Mucosa of descending colon (tissue), 3 donors: Measurements from ENCODE around the gene FNDC11. TPM values are rescaled to one million over a fixed set of nuclear protein-coding genes. Genes with fewer than 3 reads are reported as not detected.

Experiments
- ATAC-seq: fragments of 200-7000 bp; cut with Tn5 transposase; one replicate; pipeline ENCODE4 v1.9.1; 2020; ENCODE audit warnings: mild to moderate bottlenecking, moderate library complexity
- DNase-seq, 3 donors: peaks; one replicate each; pipeline ENCODE4 v3.0.0-alpha.2; 2020
- H3K36me3 ChIP-seq: fragments of 200-600 bp; one replicate; pipeline ENCODE4 v1.8.0; 2021; ENCODE audit warnings: low read depth, mild to moderate bottlenecking
- H3K4me1 ChIP-seq: fragments of 200-600 bp; one replicate; pipeline ENCODE4 v1.8.0; 2021; ENCODE audit warnings: low read depth, mild to moderate bottlenecking
- H3K4me3 ChIP-seq: fragments of 200-600 bp; one replicate; pipeline ENCODE4 v1.8.0; 2021; ENCODE audit warnings: mild to moderate bottlenecking
- H3K9me3 ChIP-seq: fragments of 200-600 bp; one replicate; pipeline ENCODE4 v1.8.0; 2021; ENCODE audit warnings: mild to moderate bottlenecking
- CTCF ChIP-seq: fragments of 200-600 bp; IDR thresholded peaks from one replicate; pipeline ENCODE4 v1.8.0; 2022; ENCODE audit warnings: antibody characterized with exemption, mild to moderate bottlenecking
- intact Hi-C, 2 donors: fragments of 100-400 bp; cut with DNase I in 1 of 2; cut with micrococcal nuclease in 1 of 2; formaldehyde crosslinking; loops; one replicate each; pipeline versions ENCODE4 v1.11.0 to v1.11.1; 2022; cut with DNase I, micrococcal nuclease
- total RNA-seq, 3 donors: library from RNA; stranded (reverse); fragmentation: NEBNext Ultra II Directional in 2 of 3; extraction: Animal tissue kit (Norgen Biotek cat#: 25700) in 2 of 3; gene quantifications; one replicate each; pipeline versions ENCODE4 v1.2.1 to v1.2.4, GENCODE V29; 2021 to 2023
- donor health status: DM: no; HTN: no; CAD: no; lungs with moderate emphysema.
- donor health status: DM: no; HTN: no; CAD: no.
- donor health status: DM: no; HTN: yes; CAD: no.

FNDC11 gene
- total RNA-seq, 3 donors from 2014 or later, result 0.19 to 0.25 TPM; not detected in 1

GRCh38 chr20:63527184-63527583 is 26.8 kb upstream of the FNDC11 start:
- Histone ChIP-seq H3K4me1 (peaks cover 10% of the 10 kb centered on the region), H3K4me3 (no peak overlapping the region), H3K36me3 (no peaks in the 10 kb centered on the region), H3K9me3 (peaks cover 2% of the 10 kb centered on the region)
- no peak for ATAC-seq
- intact Hi-C loops, result no loop called here
- peak in 1 of 3 donors; percentile 27 for DNase-seq
- no peak for TF ChIP-seq CTCF

GRCh38 chr20:63529180-63529860 is 24.6 kb upstream of the FNDC11 start:
- Histone ChIP-seq H3K4me1 (peaks cover 13% of the 10 kb centered on the region), H3K36me3 (no peaks in the 10 kb centered on the region), H3K9me3 (no peaks in the 10 kb centered on the region), H3K4me3 (no peak overlapping the region)
- TF ChIP-seq CTCF, result no peak
- ATAC-seq (no peak), DNase-seq (peak in 1 of 3 donors; percentile 53)
- intact Hi-C loops, result no loop called here

GRCh38 chr20:63529861-63530787 is 23.8 kb upstream of the FNDC11 start:
- Histone ChIP-seq H3K4me3 (no peak overlapping the region), H3K36me3 (no peaks in the 10 kb centered on the region), H3K4me1 (peaks cover 21% of the 10 kb centered on the region), H3K9me3 (no peaks in the 10 kb centered on the region)
- DNase-seq (peak; percentile 6 to 62 (median 50)), ATAC-seq (no peak)
- no peak for TF ChIP-seq CTCF
- intact Hi-C loops, result no loop called here

- TF ChIP-seq CTCF, result no peak
- peak; percentile 74 to 80 (median 76) for DNase-seq
- Histone ChIP-seq H3K36me3 (no peaks in the 10 kb centered on the region), H3K4me3 (no peak overlapping the region), H3K9me3 (no peaks in the 10 kb centered on the region), H3K4me1 (peaks cover 22% of the 10 kb centered on the region)
- intact Hi-C loops, result no loop called here
- peak; percentile 43 for ATAC-seq
Measured at GRCh38 chr20:63530788-63531160, 23.2 kb upstream of the FNDC11 start.

GRCh38 chr20:63531686-63532448 is 22.1 kb upstream of the FNDC11 start:
- no peak overlapping the region for H3K4me3 ChIP-seq
- intact Hi-C loops, result no loop called here
- no peaks in the 10 kb centered on the region for H3K36me3 ChIP-seq
- DNase-seq, result peak; percentile 6 to 48 (median 33)
- ATAC-seq, result no peak
- no peaks in the 10 kb centered on the region for H3K9me3 ChIP-seq
- H3K4me1 ChIP-seq, result peaks cover 22% of the 10 kb centered on the region
- TF ChIP-seq CTCF, result no peak
